ENCODE data around the gene PACSIN1. TPM values are rescaled to one million over a fixed set of nuclear protein-coding genes. Genes with fewer than 3 reads are reported as not detected.

Gene PACSIN1
- total RNA-seq, 1 experiment from 2014 or later: 7.0 TPM

GRCh38 chr6:34455831-34456230 lies 10.0 kb upstream of the PACSIN1 start:
- Histone ChIP-seq H3T11ph (ENCODE audit: low read length) (no peak overlapping the region), H3K27me3 (ENCODE audit: insufficient read depth, low read length) (no peaks in the 10 kb centered on the region), H3K27ac (ENCODE audit: insufficient read length, low read depth, low read length) (no peak overlapping the region), H4K20me1 (ENCODE audit: control insufficient read depth, insufficient read depth, insufficient read length) (no peaks in the 10 kb centered on the region), H2BK120ac (ENCODE audit: low read depth, low read length, poor library complexity, severe bottlenecking) (no peak overlapping the region), H4K91ac (ENCODE audit: insufficient read length, low read depth, low read length) (no peak overlapping the region), H3K18ac (ENCODE audit: insufficient read length, low read depth, low read length) (no peak overlapping the region), H3K56ac (ENCODE audit: insufficient read length, low read depth, low read length) (no peak overlapping the region), H3K14ac (ENCODE audit: insufficient read depth, low read length) (no peak overlapping the region), H3K9me3 (ENCODE audit: control insufficient read depth, low read depth, low read length) (no peaks in the 10 kb centered on the region), H2BK20ac (ENCODE audit: low read depth, low read length, poor library complexity, severe bottlenecking) (no peak overlapping the region), H2BK15ac (ENCODE audit: low read depth, low read length) (no peak overlapping the region), H3K9ac (ENCODE audit: extremely low read depth, insufficient read length, low read length) (no peak overlapping the region), H3K79me2 (ENCODE audit: insufficient read depth, low read length) (no peaks in the 10 kb centered on the region), H3K4me1 (ENCODE audit: insufficient read depth, low read length) (no peaks in the 10 kb centered on the region), H4K5ac (ENCODE audit: insufficient read length, low read depth, low read length) (no peak overlapping the region), H3K23me2 (ENCODE audit: insufficient read length, low read depth, low read length, poor library complexity, severe bottlenecking) (no peaks in the 10 kb centered on the region), H4K8ac (replicated peaks; ENCODE audit: insufficient read length, low read depth, low read length) (no peak overlapping the region), H2AK5ac (ENCODE audit: insufficient read length, low read length) (no peak overlapping the region), H2BK5ac (ENCODE audit: insufficient read length, low read length) (no peak overlapping the region), H3K4ac (ENCODE audit: low read depth, low read length) (no peak overlapping the region), H2BK12ac (ENCODE audit: insufficient read length, low read depth, low read length) (no peak overlapping the region), H2AFZ (ENCODE audit: low read length) (no peak overlapping the region), H3K79me1 (ENCODE audit: insufficient read depth, low read depth, low read length, poor library complexity, severe bottlenecking) (no peaks in the 10 kb centered on the region), H3K4me2 (ENCODE audit: insufficient read depth, insufficient read length, low read length) (no peak overlapping the region), H3K23ac (ENCODE audit: insufficient read length, low read depth, low read length) (no peak overlapping the region)
- TF ChIP-seq CTCF (conservative IDR thresholded peaks at IDR 0.05): no peak
- peaks cover 8 to 12% of the 10 kb centered on the region in 2 experiments for H3K4me1 Mint-ChIP-seq
- no CpG with 5 or more reads among the region's 1 CpG for WGBS (ENCODE audit: extremely low coverage, insufficient read length, low lambda C conversion rate)
- H3K4me3 Mint-ChIP-seq: no peak overlapping the region
- no peak for DNase-seq
- peaks cover 0 to 5% (median 0%) of the 10 kb centered on the region in 3 experiments; a peak in 2 of 7 replicates for H3K36me3 Mint-ChIP-seq (ENCODE audit: insufficient read depth in 1 of 3, low read depth in 3 of 3)
- no peak overlapping the region; a peak in 1 of 7 replicates for H3K27ac Mint-ChIP-seq
- no peaks in the 10 kb centered on the region for H3K27me3 Mint-ChIP-seq (ENCODE audit: low read depth)
- peaks cover 3 to 4% of the 10 kb centered on the region in 2 experiments for H3K9me3 Mint-ChIP-seq
